SU-DHL-6 (cell line): ENCODE measurements around the gene GLYATL1.

Experiments
- EZH2phosphoT487 ChIP-seq: fragments of 200-600 bp; sonication (generic), shearing (Covaris generic); conservative IDR thresholded peaks from 2 replicates; pipeline ENCODE4 v1.6.1; 2018; ENCODE audit warnings: mild to moderate bottlenecking, antibody characterized with exemption, low read length, moderate library complexity, mixed read lengths
- TF ChIP-seq, protein P1 (sequence below): fragments of 200-600 bp; sonication (generic); IDR thresholded peaks from one replicate; pipeline ENCODE4 v1.5.1; 2017; ENCODE audit warnings: antibody characterized with exemption, mild to moderate bottlenecking, low read length, moderate library complexity; ENCODE audit not compliant: insufficient read depth, poor library complexity, severe bottlenecking

- TF ChIP-seq, protein P1, sequence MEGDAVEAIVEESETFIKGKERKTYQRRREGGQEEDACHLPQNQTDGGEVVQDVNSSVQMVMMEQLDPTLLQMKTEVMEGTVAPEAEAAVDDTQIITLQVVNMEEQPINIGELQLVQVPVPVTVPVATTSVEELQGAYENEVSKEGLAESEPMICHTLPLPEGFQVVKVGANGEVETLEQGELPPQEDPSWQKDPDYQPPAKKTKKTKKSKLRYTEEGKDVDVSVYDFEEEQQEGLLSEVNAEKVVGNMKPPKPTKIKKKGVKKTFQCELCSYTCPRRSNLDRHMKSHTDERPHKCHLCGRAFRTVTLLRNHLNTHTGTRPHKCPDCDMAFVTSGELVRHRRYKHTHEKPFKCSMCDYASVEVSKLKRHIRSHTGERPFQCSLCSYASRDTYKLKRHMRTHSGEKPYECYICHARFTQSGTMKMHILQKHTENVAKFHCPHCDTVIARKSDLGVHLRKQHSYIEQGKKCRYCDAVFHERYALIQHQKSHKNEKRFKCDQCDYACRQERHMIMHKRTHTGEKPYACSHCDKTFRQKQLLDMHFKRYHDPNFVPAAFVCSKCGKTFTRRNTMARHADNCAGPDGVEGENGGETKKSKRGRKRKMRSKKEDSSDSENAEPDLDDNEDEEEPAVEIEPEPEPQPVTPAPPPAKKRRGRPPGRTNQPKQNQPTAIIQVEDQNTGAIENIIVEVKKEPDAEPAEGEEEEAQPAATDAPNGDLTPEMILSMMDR, result no peak
- no peak for TF ChIP-seq EZH2phosphoT487
These were observed 54.9 kb downstream of the GLYATL1 start for GRCh38 chr11:58994171-58994570.
